NCI-H82 treated with DMSO at 0.1 percent for 48 hours (cell line): ENCODE measurements around the gene BSG.
A peak's percentile ranks its signal among the peaks of the same experiment; 100 is the strongest.
"Not testable (repeated sequence)": the region's sequence is repeated elsewhere in the genome, so short reads cannot be mapped to it uniquely, and the experiment has no call there.

ENCODE experiments used
- DNase-seq: peaks from one replicate; lab custom pipeline; 2025; ENCODE audit not compliant: unreplicated experiment; lab: John Stamatoyannopoulos, UW

Gene BSG

GRCh38 chr19:602391-603301, 30.2 kb downstream of the BSG start:
- DNase-seq, result no peak

- DNase-seq, result not testable (repeated sequence)
Measured at GRCh38 chr19:603302-603639, 30.9 kb downstream of the BSG start.

- DNase-seq, result not testable (repeated sequence)
Measured at GRCh38 chr19:603779-604178, 31.4 kb downstream of the BSG start.

- no peak for DNase-seq
Measured at GRCh38 chr19:604355-604754, 32.0 kb downstream of the BSG start.

GRCh38 chr19:605061-605971, 32.9 kb downstream of the BSG start:
- not testable (repeated sequence) for DNase-seq

- DNase-seq, result no peak
Measured at GRCh38 chr19:607301-608154, 35.1 kb downstream of the BSG start.

- no peak for DNase-seq
Measured at GRCh38 chr19:608155-609003, 36.0 kb downstream of the BSG start.

GRCh38 chr19:609004-609346, 36.6 kb downstream of the BSG start:
- DNase-seq, result no peak

GRCh38 chr19:610071-610800, 37.8 kb downstream of the BSG start:
- DNase-seq, result no peak

GRCh38 chr19:610801-611480, 38.5 kb downstream of the BSG start:
- peak; percentile 48 for DNase-seq

GRCh38 chr19:611481-611868, 39.1 kb downstream of the BSG start:
- DNase-seq, result no peak

GRCh38 chr19:612941-613340, 40.5 kb downstream of the BSG start:
- DNase-seq, result no peak

- DNase-seq, result no peak
Measured at GRCh38 chr19:613732-614567, 41.6 kb downstream of the BSG start.

GRCh38 chr19:615619-616018, 43.2 kb downstream of the BSG start:
- no peak for DNase-seq

GRCh38 chr19:616062-616700, 43.8 kb downstream of the BSG start:
- no peak for DNase-seq

- DNase-seq, result no peak
Measured at GRCh38 chr19:616747-617526, 44.5 kb downstream of the BSG start.
